ENCODE data around the gene ATXN7L2.
"Not testable (repeated sequence)": the region's sequence is repeated elsewhere in the genome, so short reads cannot be mapped to it uniquely, and the experiment has no call there.

ATXN7L2 gene

DNA sequence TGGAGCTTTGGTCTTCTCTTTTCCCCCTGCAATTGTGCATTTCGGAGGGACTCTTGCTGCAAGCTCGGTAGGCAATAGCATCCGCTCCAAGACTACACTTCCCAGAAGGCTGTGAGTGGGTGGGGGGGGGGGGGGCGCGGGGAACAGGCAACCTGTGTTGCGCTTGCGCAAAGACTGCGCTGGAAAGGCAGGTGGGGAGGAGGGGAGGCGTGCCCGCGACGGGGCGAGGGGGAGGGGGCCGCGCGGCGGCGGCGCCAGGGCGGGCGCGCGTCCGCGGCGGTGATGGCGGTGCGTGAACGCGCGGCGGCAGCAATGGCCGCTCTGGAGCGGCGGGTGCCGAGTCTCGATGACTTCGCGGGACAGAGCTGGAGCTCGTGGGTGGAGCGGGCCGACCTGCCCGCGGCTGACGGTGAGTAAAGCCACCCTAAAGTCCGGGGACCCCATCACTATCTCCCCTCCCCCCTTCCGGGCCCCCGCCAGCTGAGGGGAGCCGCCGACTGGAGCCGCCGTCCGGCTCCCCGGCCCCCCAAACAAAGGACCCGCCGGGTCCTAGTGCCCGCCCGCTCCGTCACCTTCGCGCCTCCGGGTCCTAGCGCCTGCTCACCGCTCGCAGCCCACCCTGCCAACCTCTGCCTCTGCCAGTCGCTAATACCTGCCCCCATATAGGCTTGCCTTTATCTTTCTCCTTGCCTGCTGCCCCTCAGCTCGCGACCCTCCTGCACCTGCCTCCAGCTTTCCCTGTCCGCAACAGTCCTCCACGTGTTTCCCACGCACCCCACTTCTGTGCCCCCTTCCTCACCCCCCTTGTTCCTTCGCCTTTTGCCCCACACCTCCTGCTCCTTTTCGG, at the start of gene ATXN7L2:
Gene ATXN7L2, plus strand, starts transcription at position 234 of the 847 bp plus-strand sequence. Its CDS starts 49 bp downstream, at position 283.
- peak; percentile 86 for DNase-seq

DNA sequence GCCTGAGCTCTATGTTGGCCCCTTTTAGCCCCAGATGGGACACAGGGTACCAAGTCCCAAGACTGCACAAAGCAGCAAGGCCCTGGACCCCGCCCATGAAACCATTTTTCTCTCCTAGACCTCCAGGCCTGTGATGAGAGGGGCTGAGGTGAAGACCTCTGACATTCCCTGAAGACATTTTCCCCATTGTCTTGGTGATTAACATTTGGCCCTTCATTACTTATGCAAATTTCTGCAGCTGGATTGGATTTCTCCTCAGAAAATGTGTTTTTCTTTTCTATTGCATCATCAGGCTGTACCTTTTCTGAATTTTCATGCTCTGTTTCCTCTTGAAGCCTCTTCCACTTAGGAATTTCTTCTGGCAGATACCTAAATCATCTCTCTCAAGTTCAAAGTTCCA, 49.2 kb upstream of the ATXN7L2 start:
- no peak for DNase-seq

GRCh38 chr1:109438798-109439297, 44.9 kb upstream of the ATXN7L2 start:
- DNase-seq = no peak

DNA sequence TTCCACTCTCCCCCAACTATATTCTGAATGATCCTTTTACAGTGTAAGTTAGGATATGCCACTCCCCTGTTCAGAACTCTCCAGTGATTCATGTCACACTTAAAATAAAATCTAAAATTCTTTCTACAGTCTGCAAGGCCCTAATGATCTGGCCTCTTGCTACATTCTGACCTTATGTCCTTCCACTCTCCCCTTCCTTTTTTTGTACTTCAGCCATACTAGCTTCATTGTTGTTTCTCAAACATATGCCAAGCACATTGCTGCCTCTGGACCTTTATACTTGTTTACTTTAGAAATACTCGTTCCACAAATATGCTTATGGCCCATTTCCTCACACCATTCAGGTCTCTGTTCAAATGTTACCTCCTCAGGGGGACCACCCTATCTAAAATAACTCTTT, 42.6 kb upstream of the ATXN7L2 start:
- no peak for DNase-seq

- DNase-seq = no peak
Observed at GRCh38 chr1:109443476-109443875, 40.2 kb upstream of the ATXN7L2 start.

GRCh38 chr1:109444346-109444745, 39.4 kb upstream of the ATXN7L2 start:
- no peak for DNase-seq

GRCh38 chr1:109445949-109446695, 37.6 kb upstream of the ATXN7L2 start:
- DNase-seq = not testable (repeated sequence)

- no peak for DNase-seq
Observed at GRCh38 chr1:109447524-109447923, 36.2 kb upstream of the ATXN7L2 start.

DNA sequence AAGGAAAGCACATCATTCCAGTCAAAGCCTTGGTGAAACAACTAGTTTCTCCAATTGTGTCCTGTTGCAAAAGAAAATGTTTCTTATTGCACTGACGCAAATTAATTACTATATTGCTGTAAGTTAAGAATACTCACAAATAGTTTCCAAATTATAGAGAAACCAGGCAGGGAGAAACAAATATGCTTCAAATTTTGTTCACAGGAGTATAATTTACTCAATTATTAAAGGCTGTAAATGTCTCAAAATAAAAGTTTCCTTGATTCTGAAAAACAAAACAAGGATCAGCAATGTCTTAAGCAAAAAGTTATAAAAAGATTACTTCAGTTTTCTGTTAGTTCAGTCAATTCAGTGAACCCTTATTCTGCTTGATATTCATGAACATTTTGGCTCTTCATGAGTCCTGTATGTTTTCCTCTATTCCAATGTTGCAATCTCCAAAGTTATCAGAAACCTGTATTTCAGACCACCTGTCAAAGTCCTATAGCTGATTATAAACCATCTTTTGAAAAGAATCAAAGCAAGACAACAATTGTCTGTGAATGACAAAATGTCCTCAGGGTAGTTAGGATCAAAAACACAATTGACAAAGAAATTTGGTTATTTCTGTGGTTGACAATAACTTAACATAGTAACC, 29.1 kb upstream of the ATXN7L2 start:
- no peak for DNase-seq

DNA sequence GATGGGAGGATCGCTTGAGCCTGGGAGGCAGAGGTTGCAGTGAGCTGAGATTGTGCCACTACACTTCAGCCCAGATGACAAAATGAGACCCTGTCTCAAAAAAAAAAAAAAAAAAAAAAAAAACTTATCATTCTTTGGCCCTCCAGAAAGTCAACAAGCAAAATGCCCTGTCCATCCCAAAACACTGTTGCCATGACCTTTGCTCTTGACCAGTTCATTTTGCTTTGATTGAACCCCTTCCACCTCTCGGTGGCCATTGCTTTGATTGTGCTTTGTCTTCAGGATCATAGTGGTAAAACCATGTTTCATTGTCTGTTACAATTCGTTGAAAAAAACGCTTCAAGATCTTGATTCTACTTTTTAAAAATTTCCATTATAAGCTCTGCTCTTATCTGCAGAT, 25.9 kb upstream of the ATXN7L2 start:
- no peak for DNase-seq

DNA sequence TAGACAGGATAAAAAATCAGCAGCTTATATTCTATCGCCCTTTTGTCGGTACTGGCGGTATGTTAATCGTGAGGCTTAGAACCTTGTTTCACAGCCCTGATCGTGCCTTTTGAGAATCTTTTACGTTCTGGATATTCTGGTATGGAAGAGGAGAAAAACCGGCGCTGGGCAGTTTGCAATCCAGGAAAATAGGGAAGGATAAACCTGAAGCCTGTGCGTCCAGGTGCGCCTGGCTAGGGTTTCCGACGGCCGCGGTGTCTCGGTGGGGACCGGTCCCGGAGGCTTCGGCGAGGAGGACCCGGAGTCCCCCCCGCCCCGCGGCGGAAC, 17.6 kb upstream of the ATXN7L2 start:
- no peak for DNase-seq

- no peak for DNase-seq
Observed at GRCh38 chr1:109466452-109467300, 17.0 kb upstream of the ATXN7L2 start, which contains the start of gene SYPL2. Gene SYPL2, plus strand, starts transcription at chr1:109466546. Its CDS starts 298 bp downstream, at chr1:109466844.

DNA sequence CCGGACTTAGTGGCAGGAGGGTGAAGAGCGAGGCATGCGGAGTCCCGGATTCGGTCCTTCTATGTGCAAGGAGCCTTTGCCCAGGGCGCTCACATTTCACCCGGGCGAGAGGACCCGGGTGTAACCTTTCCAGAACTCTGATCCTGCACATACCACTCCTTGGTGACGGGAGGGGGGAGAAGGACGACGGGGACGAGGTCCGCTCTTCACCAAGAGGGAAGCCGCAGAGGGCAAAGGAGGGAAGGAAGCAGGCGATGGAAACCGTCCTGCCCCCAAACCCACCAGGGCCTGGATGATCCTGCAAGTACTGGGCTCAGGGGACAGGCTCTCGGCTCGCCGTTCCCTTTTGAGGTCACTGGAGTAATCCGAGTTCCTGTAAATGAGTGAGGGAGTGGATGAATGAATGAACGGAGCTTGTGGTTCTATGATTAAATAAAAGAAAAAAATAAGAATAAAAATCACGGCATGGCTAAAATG, 16.4 kb upstream of the ATXN7L2 start:
- no peak for DNase-seq

GRCh38 chr1:109468061-109468460, 15.6 kb upstream of the ATXN7L2 start:
- DNase-seq = no peak

GRCh38 chr1:109468903-109469302, 14.8 kb upstream of the ATXN7L2 start:
- no peak for DNase-seq

DNA sequence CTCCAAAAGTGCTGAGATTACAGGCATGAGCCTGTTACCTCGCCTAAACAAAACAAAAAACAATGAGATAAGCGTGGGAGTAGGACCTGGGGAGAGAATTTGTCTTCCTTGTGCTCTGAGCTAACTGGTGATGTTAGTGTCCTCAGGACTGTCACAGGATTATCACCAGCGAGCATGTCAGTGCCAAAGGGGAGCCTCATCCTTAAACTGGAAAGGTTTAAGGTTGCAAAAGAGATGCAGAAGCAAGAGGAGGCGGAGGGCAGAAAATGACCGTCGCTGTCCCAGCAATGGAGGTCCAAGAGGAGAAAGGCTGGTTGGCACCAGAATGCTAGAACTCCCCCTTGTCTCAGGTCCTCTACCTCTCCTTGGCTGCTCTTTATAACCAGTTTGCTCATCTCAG, 13.5 kb upstream of the ATXN7L2 start:
- no peak for DNase-seq

DNA sequence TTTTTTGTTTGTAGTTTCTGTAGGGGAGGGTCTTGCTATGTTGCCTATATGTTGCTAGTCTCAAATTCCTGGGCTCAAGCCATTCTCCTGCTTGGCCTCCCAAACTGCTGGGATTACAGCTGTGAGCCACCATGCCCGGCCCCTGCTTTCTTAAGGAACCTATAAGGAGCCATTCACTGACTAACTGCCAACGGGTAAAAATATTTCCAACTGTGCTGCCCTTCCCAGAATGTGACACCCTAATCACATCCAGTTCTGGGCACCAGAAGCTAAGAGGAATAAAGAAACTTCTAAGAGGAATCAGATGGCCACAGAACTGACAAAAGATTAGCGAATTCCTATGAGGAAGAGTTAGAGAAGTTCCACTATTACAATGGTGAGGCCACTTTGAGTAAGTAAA, 10.9 kb upstream of the ATXN7L2 start:
- DNase-seq = no peak

DNA sequence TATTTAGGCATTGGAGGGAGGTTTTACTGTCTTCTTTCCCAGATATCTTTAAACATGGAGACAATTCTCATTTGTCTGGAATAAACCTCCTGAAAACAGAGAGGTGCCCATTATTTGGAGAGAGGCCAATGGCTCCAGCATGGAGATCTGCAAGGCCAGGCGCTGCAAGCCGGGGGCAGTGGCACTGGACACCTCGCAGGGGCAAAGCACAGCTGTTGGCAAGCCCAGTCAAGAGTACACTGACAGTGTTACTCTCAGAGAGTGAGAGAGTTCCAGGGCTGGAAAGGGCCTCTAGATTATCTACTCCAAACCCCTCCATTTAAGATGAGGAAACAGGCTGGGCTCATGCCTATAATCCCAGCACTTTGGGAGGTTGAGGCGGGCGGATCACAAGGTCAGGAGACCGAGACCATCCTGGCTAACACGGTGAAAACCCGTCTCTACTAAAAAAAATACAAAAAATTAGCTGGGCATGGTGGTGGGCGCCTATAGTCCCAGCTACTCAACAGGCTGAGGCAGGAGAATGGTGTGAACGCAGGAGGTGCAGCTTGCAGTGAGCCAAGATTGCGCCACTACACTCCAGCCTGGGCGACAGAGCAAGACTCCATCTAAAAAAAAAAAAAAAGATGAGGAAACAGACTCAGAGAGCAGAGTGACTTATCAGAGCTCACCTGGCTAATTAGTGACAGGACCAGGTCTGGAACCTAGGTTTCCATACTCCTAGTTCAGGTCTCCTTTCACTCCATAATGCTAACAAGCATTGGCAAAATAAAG, 10.2 kb upstream of the ATXN7L2 start:
- DNase-seq = not testable (repeated sequence)

DNA sequence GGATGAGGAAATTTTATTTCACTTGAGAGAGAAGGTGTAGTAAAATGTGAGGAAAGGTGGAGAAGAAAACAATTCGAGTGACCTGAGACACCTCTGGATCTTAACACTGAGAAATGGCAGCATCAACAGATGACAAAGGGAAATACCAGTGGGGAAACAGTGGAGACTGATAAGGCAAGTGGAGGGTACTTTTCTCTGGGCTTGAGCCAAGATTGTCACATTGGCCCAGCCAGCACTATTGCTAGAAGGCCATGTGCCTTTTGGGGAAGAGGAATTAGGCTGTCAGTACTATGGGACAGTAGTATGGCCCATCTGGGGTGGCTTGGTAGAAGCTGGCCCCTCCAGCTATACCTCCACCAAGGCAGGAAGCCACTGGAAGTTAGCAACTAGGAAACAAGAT, 9.0 kb upstream of the ATXN7L2 start:
- no peak for DNase-seq

- no peak for DNase-seq
Observed at GRCh38 chr1:109475261-109475660, 8.4 kb upstream of the ATXN7L2 start.

DNA sequence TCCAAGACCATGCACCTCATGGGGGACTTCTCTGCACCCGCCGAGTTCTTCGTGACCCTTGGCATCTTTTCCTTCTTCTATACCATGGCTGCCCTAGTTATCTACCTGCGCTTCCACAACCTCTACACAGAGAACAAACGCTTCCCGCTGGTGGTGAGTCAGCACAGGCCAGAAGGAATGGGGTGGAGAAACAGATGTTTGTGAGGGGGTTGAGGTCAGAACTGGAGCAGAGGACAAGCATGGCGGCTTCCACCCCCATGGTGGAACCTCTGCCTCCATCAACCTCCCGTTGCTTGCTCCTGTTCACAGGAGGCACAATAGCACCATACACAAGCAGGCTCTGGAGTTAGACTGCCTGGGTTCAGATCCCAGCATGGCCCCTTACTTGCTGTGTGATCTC, 6.9 kb upstream of the ATXN7L2 start:
- no peak for DNase-seq

GRCh38 chr1:109477821-109478220, 5.9 kb upstream of the ATXN7L2 start:
- no peak for DNase-seq

Measured in NCI-H510A treated with DMSO at 0.1 percent for 48 hours (cell line).